Measurements from ENCODE around the gene UNC13D.

GRCh38 chr17:75842411-75842810, 1.8 kb downstream of the UNC13D start:
- TF ChIP-seq RARB (CRISPR knock-in tag; IDR thresholded peaks at IDR 0.05) (no peak), TOX (CRISPR knock-in tag; IDR thresholded peaks at IDR 0.05; ENCODE audit: borderline replicate concordance) (no peak), ARNTL (CRISPR knock-in tag; IDR thresholded peaks at IDR 0.05; ENCODE audit: borderline replicate concordance, low read depth) (no peak), ZFP30 (CRISPR knock-in tag; IDR thresholded peaks at IDR 0.05) (no peak), PATZ1 (CRISPR knock-in tag; IDR thresholded peaks at IDR 0.05; ENCODE audit: borderline replicate concordance) (no peak), ZFP3 (CRISPR knock-in tag; IDR thresholded peaks at IDR 0.05) (no peak), ZNF8 (CRISPR knock-in tag; IDR thresholded peaks at IDR 0.05) (no peak), ESRRG (CRISPR knock-in tag; IDR thresholded peaks at IDR 0.05) (no peak), CSDC2 (CRISPR knock-in tag; IDR thresholded peaks at IDR 0.05) (no peak), TCF4 (CRISPR knock-in tag; IDR thresholded peaks at IDR 0.05; ENCODE audit: borderline replicate concordance) (no peak), ISL1 (CRISPR knock-in tag; IDR thresholded peaks at IDR 0.05) (no peak), ZNF70 (CRISPR knock-in tag; IDR thresholded peaks at IDR 0.05) (no peak)

All from SK-N-SH treated with all-trans-retinoic acid at 6 μM for 48 hours (cell line).